Measurements from ENCODE around the gene BEAN1.

Gene BEAN1

DNA sequence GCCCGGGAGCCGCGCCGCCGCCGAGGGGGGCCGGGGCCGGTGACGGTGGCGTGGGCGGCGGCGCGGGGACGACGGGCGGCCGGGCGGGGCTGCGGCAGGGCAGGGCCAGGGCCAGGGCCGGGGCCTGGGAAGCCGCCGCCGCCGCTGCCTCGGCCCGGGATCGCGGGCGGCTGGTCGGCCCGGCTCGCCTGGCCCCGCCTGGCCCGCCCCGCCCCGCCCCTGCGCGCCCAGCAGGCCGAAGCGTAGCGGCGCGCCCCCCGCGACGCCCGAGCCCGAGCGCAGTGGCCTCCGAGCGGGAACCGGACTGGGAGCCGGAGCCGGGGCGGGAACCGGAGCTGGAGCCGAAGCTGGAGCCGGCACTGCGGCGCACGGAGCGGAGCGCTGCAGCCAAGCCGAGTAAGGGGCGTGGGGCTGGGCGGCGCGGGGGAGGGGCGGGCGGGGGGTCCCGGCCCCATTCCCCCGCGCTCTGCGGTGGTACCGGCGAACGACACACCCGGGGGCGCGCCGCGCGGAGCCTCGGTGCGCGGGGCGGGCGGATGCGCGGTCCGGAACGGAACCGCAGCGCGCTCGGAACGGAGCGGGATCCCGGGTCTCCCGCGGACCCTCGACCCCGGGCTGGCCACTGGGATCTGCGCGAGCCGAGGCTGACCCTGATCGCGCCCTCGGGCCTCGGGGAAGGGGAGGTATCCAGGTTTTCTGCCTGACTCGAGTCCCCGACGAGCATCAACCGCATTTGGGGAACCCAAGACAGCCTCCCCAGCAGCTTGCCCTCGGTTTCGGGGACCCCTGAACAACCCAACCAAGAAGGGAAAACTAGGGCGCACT lies at the start of gene BEAN1:
TSS of gene BEAN1 (plus strand) at position 260 of the 825 bp plus-strand sequence. CDS start 10,382 bp downstream, outside the sequence.
- ATAC-seq: peak; percentile 57
- no peaks in the 10 kb centered on the region for H3K9me3 Mint-ChIP-seq
- H3K27me3 Mint-ChIP-seq: peaks cover 88% of the 10 kb centered on the region
- peaks cover 5% of the 10 kb centered on the region for H3K4me1 Mint-ChIP-seq
- no peak for DNase-seq
- peak within 1 kb of the TSS; percentile 10 to 48 for H3K4me3 Mint-ChIP-seq
- no peak within 1 kb of the TSS for H3K27ac Mint-ChIP-seq

GRCh38 chr16:66377324-66377723 lies 49.8 kb upstream of the BEAN1 start:
- Mint-ChIP-seq H3K9me3 (peaks cover 11 to 14% of the 10 kb centered on the region in 2 donors), H3K27me3 (no peaks in the 10 kb centered on the region), H3K4me3 (no peak overlapping the region), H3K27ac (no peak overlapping the region), H3K4me1 (no peaks in the 10 kb centered on the region)
- no peak for ATAC-seq
- no peak for DNase-seq

DNA sequence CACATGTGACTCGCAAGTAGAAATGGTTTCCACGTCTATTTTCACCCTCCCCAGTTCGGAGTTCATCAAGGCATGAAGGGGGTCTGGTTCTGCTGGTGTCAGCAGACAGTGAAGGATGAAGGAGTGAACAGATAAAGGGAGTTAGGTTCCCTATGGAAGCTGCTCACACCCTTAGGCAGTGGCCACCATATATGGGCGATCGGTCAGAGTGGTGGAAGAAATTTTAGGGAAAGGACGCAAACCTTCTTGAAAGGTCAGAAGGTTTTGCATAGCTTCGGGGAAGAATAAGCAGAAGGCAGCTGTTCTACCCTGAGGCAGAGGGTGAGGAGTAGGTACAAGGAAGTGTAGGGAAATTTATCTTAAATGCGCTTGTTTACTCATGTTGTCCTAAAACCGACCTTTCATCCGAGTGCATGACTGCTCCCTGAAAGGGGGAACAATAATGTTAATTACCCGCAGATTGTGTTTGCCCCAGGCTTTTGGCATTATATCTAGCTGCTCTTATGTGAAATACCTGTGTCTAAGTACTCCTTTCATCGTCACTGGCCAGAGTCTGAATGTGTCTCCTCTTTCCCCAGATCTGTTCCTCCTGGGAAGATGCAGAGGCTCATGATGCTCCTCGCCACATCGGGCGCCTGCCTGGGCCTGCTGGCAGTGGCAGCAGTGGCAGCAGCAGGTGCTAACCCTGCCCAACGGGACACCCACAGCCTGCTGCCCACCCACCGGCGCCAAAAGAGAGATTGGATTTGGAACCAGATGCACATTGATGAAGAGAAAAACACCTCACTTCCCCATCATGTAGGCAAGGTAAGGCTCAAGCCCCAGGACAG lies 48.1 kb upstream of the BEAN1 start:
- H3K27ac Mint-ChIP-seq: no peak overlapping the region
- no peaks in the 10 kb centered on the region for H3K4me1 Mint-ChIP-seq
- DNase-seq (no peak), ATAC-seq (no peak)
- no peak overlapping the region for H3K4me3 Mint-ChIP-seq
- H3K27me3 Mint-ChIP-seq: no peaks in the 10 kb centered on the region
- peaks cover 11 to 14% of the 10 kb centered on the region in 2 donors for H3K9me3 Mint-ChIP-seq

GRCh38 chr16:66379571-66379941 lies 47.5 kb upstream of the BEAN1 start:
- no peak overlapping the region for H3K27ac Mint-ChIP-seq
- DNase-seq (no peak), ATAC-seq (no peak)
- no peaks in the 10 kb centered on the region for H3K4me1 Mint-ChIP-seq
- H3K4me3 Mint-ChIP-seq: no peak overlapping the region
- peaks cover 11 to 14% of the 10 kb centered on the region in 2 donors for H3K9me3 Mint-ChIP-seq
- no peaks in the 10 kb centered on the region for H3K27me3 Mint-ChIP-seq

- Mint-ChIP-seq H3K4me3 (no peak overlapping the region), H3K27ac (peak overlapping the region in 1 of 2 donors; percentile 1), H3K9me3 (peaks cover 11 to 14% of the 10 kb centered on the region in 2 donors), H3K27me3 (no peaks in the 10 kb centered on the region), H3K4me1 (no peaks in the 10 kb centered on the region)
- no peak for DNase-seq
- no peak for ATAC-seq
Measured at GRCh38 chr16:66380421-66380820, 46.7 kb upstream of the BEAN1 start.

GRCh38 chr16:66381585-66382170 lies 45.4 kb upstream of the BEAN1 start:
- Mint-ChIP-seq H3K4me1 (no peaks in the 10 kb centered on the region), H3K4me3 (no peak overlapping the region), H3K27ac (no peak overlapping the region), H3K27me3 (no peaks in the 10 kb centered on the region), H3K9me3 (peaks cover 11 to 14% of the 10 kb centered on the region in 2 donors)
- ATAC-seq (no peak), DNase-seq (no peak)

GRCh38 chr16:66382171-66382965 lies 44.7 kb upstream of the BEAN1 start:
- Mint-ChIP-seq H3K9me3 (peaks cover 11 to 14% of the 10 kb centered on the region in 2 donors), H3K27ac (no peak overlapping the region), H3K27me3 (no peaks in the 10 kb centered on the region), H3K4me1 (no peaks in the 10 kb centered on the region), H3K4me3 (no peak overlapping the region)
- DNase-seq (no peak), ATAC-seq (no peak)

- H3K4me3 Mint-ChIP-seq: no peak overlapping the region
- H3K4me1 Mint-ChIP-seq: no peaks in the 10 kb centered on the region
- peaks cover 11 to 14% of the 10 kb centered on the region in 2 donors for H3K9me3 Mint-ChIP-seq
- H3K27me3 Mint-ChIP-seq: no peaks in the 10 kb centered on the region
- DNase-seq: no peak
- H3K27ac Mint-ChIP-seq: no peak overlapping the region
- ATAC-seq: no peak
Measured at GRCh38 chr16:66382966-66383299, 44.2 kb upstream of the BEAN1 start.

GRCh38 chr16:66383551-66383950 lies 43.5 kb upstream of the BEAN1 start:
- Mint-ChIP-seq H3K4me3 (no peak overlapping the region), H3K4me1 (no peaks in the 10 kb centered on the region), H3K27me3 (no peaks in the 10 kb centered on the region), H3K27ac (no peak overlapping the region), H3K9me3 (peaks cover 11 to 14% of the 10 kb centered on the region in 2 donors)
- ATAC-seq (no peak), DNase-seq (no peak)

GRCh38 chr16:66385415-66385814 lies 41.7 kb upstream of the BEAN1 start:
- peaks cover 3 to 4% of the 10 kb centered on the region in 2 donors for H3K9me3 Mint-ChIP-seq
- DNase-seq (no peak), ATAC-seq (no peak)
- no peaks in the 10 kb centered on the region for H3K27me3 Mint-ChIP-seq
- no peak overlapping the region for H3K4me3 Mint-ChIP-seq
- H3K4me1 Mint-ChIP-seq: no peaks in the 10 kb centered on the region
- H3K27ac Mint-ChIP-seq: no peak overlapping the region

GRCh38 chr16:66386629-66387622 lies 40.2 kb upstream of the BEAN1 start:
- Mint-ChIP-seq H3K4me1 (no peaks in the 10 kb centered on the region), H3K27me3 (no peaks in the 10 kb centered on the region)
- ATAC-seq: peak; percentile 12

GRCh38 chr16:66387817-66388332 lies 39.2 kb upstream of the BEAN1 start:
- Mint-ChIP-seq H3K4me1 (no peaks in the 10 kb centered on the region), H3K27me3 (no peaks in the 10 kb centered on the region), H3K27ac (no peak overlapping the region), H3K9me3 (no peaks in the 10 kb centered on the region), H3K4me3 (no peak overlapping the region)
- DNase-seq (no peak), ATAC-seq (no peak)

More at GRCh38 chr16:66386629-66387622, 40.2 kb upstream of the BEAN1 start:
- H3K4me3 Mint-ChIP-seq: no peak overlapping the region
- DNase-seq: no peak
- H3K9me3 Mint-ChIP-seq: no peaks in the 10 kb centered on the region
- no peak overlapping the region for H3K27ac Mint-ChIP-seq

- Mint-ChIP-seq H3K4me1 (no peaks in the 10 kb centered on the region), H3K27ac (no peak overlapping the region), H3K4me3 (no peak overlapping the region), H3K9me3 (no peaks in the 10 kb centered on the region), H3K27me3 (no peaks in the 10 kb centered on the region)
- ATAC-seq (no peak), DNase-seq (no peak)
Measured at GRCh38 chr16:66388350-66389139, 38.5 kb upstream of the BEAN1 start.

Data from stimulated activated naive CD8-positive, alpha-beta T cell treated with anti-CD3 and anti-CD28 coated beads, Interleukin-15, amount 100 ng/mL, for 72 hours (primary cell).